DND-41 (cell line): ENCODE results near the gene NOSIP.

Experiments used
- ATAC-seq: fragments of 200-7000 bp; cut with Tn5 transposase; 3 replicates; pipeline ENCODE4 v1.9.1; 2021; ENCODE audit warnings: low read depth; ENCODE audit not compliant: insufficient read depth
- DNase-seq: peaks from one replicate; pipeline ENCODE4 v3.0.0-alpha.2; 2020
- H2AFZ ChIP-seq: 2 replicates; pipeline ENCODE4 v1.6.0; 2012; ENCODE audit warnings: low read depth, low read length
- H3K27ac ChIP-seq: 2 replicates; pipeline ENCODE4 v1.5.1; 2012; ENCODE audit warnings: low read length, inconsistent platforms
- H3K27me3 ChIP-seq: fragments of 200-600 bp; sonication (generic); 2 replicates; pipeline ENCODE4 v1.6.0; 2012; ENCODE audit warnings: low read length, mild to moderate bottlenecking, inconsistent platforms; ENCODE audit not compliant: insufficient read depth, poor library complexity
- H3K36me3 ChIP-seq: 2 replicates; pipeline ENCODE4 v1.5.1; 2012; ENCODE audit warnings: low read length, inconsistent platforms; ENCODE audit not compliant: insufficient read depth
- H3K4me1 ChIP-seq: 2 replicates; pipeline ENCODE4 v1.5.1; 2012; ENCODE audit warnings: mild to moderate bottlenecking, low read length; ENCODE audit not compliant: insufficient read depth
- H3K4me2 ChIP-seq: 2 replicates; pipeline ENCODE4 v1.6.0; 2012; ENCODE audit warnings: mild to moderate bottlenecking, moderate library complexity, low read length, inconsistent platforms; ENCODE audit not compliant: insufficient read depth
- H3K4me3 ChIP-seq, 2 experiments: fragments of 200-600 bp in 1 of 2; shearing (Covaris generic) in 1 of 2; 2 replicates each; pipeline ENCODE4 v1.5.1; 2012 to 2016; ENCODE audit warnings: inconsistent platforms in 2 of 2, low read length in 2 of 2, mild to moderate bottlenecking in 2 of 2, low read depth in 1 of 2, moderate library complexity in 1 of 2
- H3K79me2 ChIP-seq: 2 replicates; pipeline ENCODE4 v1.6.0; 2012; ENCODE audit warnings: low read length, inconsistent platforms; ENCODE audit not compliant: insufficient read depth
- H3K9ac ChIP-seq: 2 replicates; pipeline ENCODE4 v1.6.0; 2012; ENCODE audit warnings: low read depth, mild to moderate bottlenecking, inconsistent platforms, low read length, moderate library complexity
- H3K9me3 ChIP-seq: 2 replicates; pipeline ENCODE4 v1.5.1; 2012; ENCODE audit warnings: low read length, moderate library complexity, mild to moderate bottlenecking, inconsistent platforms; ENCODE audit not compliant: insufficient read depth, severe bottlenecking
- H4K20me1 ChIP-seq: 2 replicates; pipeline ENCODE4 v1.6.0; 2012; ENCODE audit warnings: low read length; ENCODE audit not compliant: insufficient read depth
- CTCF ChIP-seq: IDR thresholded peaks from 2 replicates; pipeline ENCODE4 v1.5.1; 2012; ENCODE audit warnings: borderline replicate concordance, low read length, moderate library complexity, mild to moderate bottlenecking; ENCODE audit not compliant: poor library complexity, severe bottlenecking; ENCODE audit errors: extremely low read depth
- EZH2 ChIP-seq: IDR thresholded peaks from 3 replicates; pipeline ENCODE4 v1.6.1; 2012; ENCODE audit warnings: borderline replicate concordance, low read depth, mild to moderate bottlenecking, moderate library complexity, low read length, inconsistent platforms; ENCODE audit not compliant: severe bottlenecking

Gene NOSIP

GRCh38 chr19:49506575-49507105, 73.7 kb downstream of the NOSIP start:
- Histone ChIP-seq H3K4me1 (peaks cover 3% of the 10 kb centered on the region; the same call in 1 of the 2 replicates), H3K9ac (no peak overlapping the region), H3K36me3 (no peaks in the 10 kb centered on the region), H3K79me2 (no peaks in the 10 kb centered on the region), H3K4me2 (no peak overlapping the region), H2AFZ (no peak overlapping the region), H3K27me3 (no peaks in the 10 kb centered on the region), H3K9me3 (no peaks in the 10 kb centered on the region), H4K20me1 (no peaks in the 10 kb centered on the region), H3K27ac (no peak overlapping the region), H3K4me3 (no peak overlapping the region)
- TF ChIP-seq EZH2, result no peak
- peak; percentile 98 for TF ChIP-seq CTCF
- DNase-seq (peak; percentile 77), ATAC-seq (peak; percentile 89)
